ENCODE data around the gene SPOCK1.

SPOCK1 gene

GRCh38 chr5:137329586-137330296 is 169.4 kb downstream of the SPOCK1 start:
- DNase-seq (ENCODE audit: low read depth, low spot score): no peak

- DNase-seq (ENCODE audit: low read depth, low spot score): no peak
Observed at GRCh38 chr5:137328991-137329390, 170.1 kb downstream of the SPOCK1 start.

DNA sequence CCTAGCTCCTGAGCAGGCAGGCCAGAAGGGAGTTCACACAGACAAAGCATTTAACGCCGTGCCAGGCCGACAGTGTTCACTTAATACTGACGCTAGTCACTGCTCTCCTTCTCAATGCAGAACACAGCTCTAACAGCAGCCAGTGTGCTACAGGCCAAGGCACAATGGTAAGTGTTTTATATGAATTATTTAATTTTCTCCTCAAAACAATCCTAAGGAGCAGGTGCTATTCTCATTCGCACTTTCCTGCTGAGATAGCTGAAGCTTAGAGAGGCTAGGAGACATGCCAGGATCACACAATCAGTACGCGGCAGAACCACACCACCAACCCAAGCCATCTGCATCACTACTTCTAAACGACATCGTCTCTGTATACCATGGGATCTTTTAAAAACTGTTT is 170.7 kb downstream of the SPOCK1 start:
- DNase-seq (ENCODE audit: low read depth, low spot score): no peak

- no peak for DNase-seq (ENCODE audit: low read depth, low spot score)
Observed at GRCh38 chr5:137325721-137326120, 173.4 kb downstream of the SPOCK1 start.

GRCh38 chr5:137320056-137321045 is 178.8 kb downstream of the SPOCK1 start:
- no peak for DNase-seq (ENCODE audit: low read depth, low spot score)

- DNase-seq (ENCODE audit: low read depth, low spot score): no peak
Observed at GRCh38 chr5:137318027-137318426, 181.1 kb downstream of the SPOCK1 start.

DNA sequence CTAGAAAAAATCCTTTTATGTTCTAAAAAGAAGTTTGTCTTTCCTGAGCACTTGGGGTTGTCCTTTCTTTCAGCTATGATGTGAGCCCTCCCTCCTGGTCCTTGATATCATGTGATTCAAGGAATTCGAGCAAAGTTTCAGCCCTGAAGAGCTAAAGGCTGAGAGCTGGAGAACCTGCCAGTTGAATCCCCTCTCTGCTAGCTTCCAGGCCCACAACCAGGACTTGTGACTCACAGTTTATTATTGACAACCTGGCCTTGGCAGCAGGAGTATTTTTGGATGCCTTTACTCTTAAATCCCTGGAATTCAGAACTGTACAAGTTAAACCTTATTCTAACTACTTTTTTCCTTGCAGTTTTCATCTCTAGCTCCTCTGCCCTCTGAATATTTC is 182.8 kb downstream of the SPOCK1 start:
- DNase-seq (ENCODE audit: low read depth, low spot score): no peak

DNA sequence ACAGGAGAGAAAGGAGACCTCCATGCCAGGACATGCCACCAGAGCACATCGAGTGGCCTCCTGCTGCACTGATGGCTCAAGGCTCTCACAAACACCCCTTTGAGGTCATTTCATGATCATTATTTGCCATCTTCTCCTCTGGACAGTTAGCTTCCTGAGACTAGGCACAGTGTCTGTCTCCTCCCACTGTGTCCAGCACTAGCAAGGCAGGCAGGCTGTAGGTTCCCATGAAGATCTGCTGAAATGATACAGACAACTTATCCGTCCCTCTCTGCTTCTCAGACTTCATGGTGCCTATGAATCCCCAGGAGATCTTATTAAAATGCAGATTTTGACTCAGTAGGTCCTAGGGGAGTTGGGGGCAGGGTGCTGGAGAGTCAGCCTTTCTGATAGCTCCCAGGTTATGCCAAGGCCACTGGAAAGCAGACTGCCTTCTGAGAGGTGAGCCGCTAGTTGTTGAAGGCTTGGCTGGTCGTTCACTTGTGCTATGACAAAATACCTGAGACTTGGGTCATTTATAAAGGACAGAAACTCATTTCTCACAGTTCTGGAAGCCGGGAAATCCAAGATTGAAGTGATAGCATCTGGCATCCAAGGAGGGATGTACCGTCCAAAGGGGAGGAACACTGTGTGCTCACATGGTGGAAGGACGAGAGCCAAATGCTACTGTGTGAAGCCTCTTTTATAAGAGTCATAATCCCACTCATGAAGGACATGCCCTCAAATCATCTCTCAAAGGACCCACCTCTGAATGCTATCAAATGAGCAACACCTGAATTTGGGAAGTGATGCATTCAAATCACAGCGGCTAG is 183.4 kb downstream of the SPOCK1 start:
- no peak for DNase-seq (ENCODE audit: low read depth, low spot score)

- DNase-seq (ENCODE audit: low read depth, low spot score): no peak
Observed at GRCh38 chr5:137315109-137315508, 184.0 kb downstream of the SPOCK1 start.

DNA sequence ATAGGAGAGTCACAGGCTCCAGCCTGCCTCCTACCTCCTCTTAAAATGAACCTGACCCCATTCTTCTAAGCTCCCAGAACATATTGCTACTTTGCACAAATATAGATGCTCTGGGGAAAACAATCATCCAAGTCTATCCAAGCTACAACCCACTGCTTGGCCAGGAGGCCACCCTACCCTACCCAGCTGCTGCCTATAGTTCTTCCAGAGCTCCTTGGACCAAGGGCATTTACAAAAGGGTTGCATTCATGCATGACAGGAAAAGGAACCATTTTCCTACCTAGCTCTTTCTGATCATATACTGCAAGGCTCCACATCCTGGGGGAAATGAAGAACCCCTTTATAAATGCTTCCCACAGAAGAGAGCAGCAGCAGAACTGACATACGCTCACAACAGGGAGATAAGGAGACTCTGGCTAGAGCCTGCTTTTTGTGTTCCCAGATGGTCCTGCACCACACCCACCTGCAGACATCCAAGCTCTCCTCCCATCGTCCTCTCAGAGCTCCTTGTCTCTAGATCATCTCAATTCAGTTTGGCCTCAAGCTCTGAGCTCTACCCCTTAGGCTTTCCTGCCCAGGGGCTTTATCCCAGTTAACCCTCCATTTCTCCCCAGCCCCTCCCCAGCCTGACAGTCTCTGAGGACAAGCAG is 185.5 kb downstream of the SPOCK1 start:
- no peak for DNase-seq (ENCODE audit: low read depth, low spot score)

DNA sequence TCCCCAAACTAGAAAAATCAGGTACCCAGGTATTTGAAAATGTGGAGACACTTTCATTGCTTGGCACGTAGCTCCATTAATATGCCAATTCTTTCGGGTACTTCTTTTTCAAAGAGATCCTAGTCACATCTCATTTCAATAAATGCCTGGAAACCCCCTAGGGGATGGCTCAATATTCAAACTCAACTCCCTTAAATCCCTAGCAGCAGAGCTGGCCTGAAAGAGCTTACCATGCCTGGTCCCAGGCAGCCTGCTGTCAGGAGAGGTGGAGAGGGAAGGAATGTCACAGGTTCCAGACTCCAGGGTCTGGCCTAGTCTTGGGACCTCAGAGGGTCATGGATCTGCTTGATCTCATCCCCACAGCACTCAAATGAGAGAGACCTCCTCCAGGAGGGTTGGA is 187.1 kb downstream of the SPOCK1 start:
- DNase-seq (ENCODE audit: low read depth, low spot score): no peak

- DNase-seq (ENCODE audit: low read depth, low spot score): peak; percentile 22
Observed at GRCh38 chr5:137310051-137310730, 188.9 kb downstream of the SPOCK1 start.

DNA sequence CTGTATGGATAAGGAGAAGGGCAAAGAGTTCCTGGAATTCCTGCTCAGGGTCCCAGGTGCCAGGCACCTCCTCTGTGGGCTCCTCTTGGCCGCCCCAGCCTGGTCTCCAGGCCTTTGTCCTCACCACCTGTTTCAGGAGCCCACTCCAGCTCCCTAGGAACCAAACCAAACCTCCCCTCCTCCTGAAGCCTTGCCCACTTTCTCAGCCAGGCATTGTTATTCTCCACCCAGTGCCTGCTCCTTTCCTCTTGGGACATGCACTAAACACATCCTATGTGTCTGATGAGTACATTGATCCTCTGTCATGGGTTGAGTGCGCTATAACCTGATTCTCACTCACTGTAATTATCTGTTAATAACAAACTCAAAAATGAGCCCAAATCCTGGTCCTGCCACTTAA is 189.8 kb downstream of the SPOCK1 start:
- no peak for DNase-seq (ENCODE audit: low read depth, low spot score)

GRCh38 chr5:137308311-137308710 is 190.8 kb downstream of the SPOCK1 start:
- DNase-seq (ENCODE audit: low read depth, low spot score): no peak

GRCh38 chr5:137306903-137307302 is 192.2 kb downstream of the SPOCK1 start:
- DNase-seq (ENCODE audit: low read depth, low spot score): no peak

- DNase-seq (ENCODE audit: low read depth, low spot score): no peak
Observed at GRCh38 chr5:137305971-137306602, 193.0 kb downstream of the SPOCK1 start.

GRCh38 chr5:137304226-137304874 is 194.8 kb downstream of the SPOCK1 start:
- DNase-seq (ENCODE audit: low read depth, low spot score): no peak

DNA sequence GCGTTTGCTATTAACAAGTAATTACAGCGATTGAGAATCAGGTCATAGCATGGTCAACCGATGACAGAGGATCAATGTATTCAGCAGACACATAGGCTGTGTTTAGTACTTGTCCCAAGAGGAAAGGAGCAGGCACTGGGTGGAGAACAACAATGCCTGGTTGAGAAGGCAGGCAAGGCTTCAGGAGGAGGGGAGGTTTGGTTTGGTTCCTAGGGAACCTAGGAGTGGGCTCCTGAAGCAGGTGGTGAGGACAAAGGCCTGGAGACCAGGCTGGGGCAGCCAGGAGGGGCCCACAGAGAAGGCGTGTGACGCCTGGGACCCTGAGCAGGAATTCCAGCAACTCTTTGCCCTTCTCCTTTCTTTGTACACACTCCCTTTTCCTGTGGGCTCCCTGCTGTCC is 195.6 kb downstream of the SPOCK1 start:
- DNase-seq (ENCODE audit: low read depth, low spot score): no peak

GRCh38 chr5:137300411-137301240 is 198.5 kb downstream of the SPOCK1 start:
- no peak for DNase-seq (ENCODE audit: low read depth, low spot score)
